Mesenteric fat pad (tissue), 1 donor: Measurements from ENCODE around the gene ACOX3. TPM values are rescaled to one million over a fixed set of nuclear protein-coding genes. Genes with fewer than 3 reads are reported as not detected.
"Not testable (repeated sequence)": the region's sequence is repeated elsewhere in the genome, so short reads cannot be mapped to it uniquely, and the experiment has no call there.

ENCODE experiments used
- DNase-seq: peaks from one replicate; pipeline ENCODE4 v3.0.0-alpha.2; 2020; ENCODE audit warnings: low spot score
- total RNA-seq: library from RNA; stranded (reverse); fragmentation: NEBNext Ultra II Directional; extraction: Animal tissue kit (Norgen Biotek cat#: 25700); gene quantifications from one replicate; pipeline ENCODE4 v1.2.1, GENCODE V29; 2021
- donor health status: DM: yes; HTN: yes; CAD: no.

Gene ACOX3
- total RNA-seq, 1 donor from 2014 or later: 29.1 TPM

- DNase-seq: no peak
These were observed 32.8 kb downstream of the ACOX3 start for GRCh38 chr4:8407756-8408155.

- DNase-seq: no peak
These were observed 33.2 kb downstream of the ACOX3 start for GRCh38 chr4:8407316-8407715.

- DNase-seq: not testable (repeated sequence)
These were observed 33.6 kb downstream of the ACOX3 start for GRCh38 chr4:8406887-8407286.

GRCh38 chr4:8405516-8405875 lies 35.0 kb downstream of the ACOX3 start:
- DNase-seq: no peak

- no peak for DNase-seq
These were observed 35.6 kb downstream of the ACOX3 start for GRCh38 chr4:8404791-8405515.

GRCh38 chr4:8403976-8404375 lies 36.5 kb downstream of the ACOX3 start:
- DNase-seq: no peak

- DNase-seq: peak; percentile 93
These were observed 37.3 kb downstream of the ACOX3 start for GRCh38 chr4:8403173-8403753.

GRCh38 chr4:8402640-8403039 lies 37.9 kb downstream of the ACOX3 start:
- DNase-seq: no peak

- DNase-seq: no peak
These were observed 38.3 kb downstream of the ACOX3 start for GRCh38 chr4:8402181-8402597.

GRCh38 chr4:8401665-8402064 lies 38.9 kb downstream of the ACOX3 start:
- no peak for DNase-seq

- DNase-seq: no peak
These were observed 39.7 kb downstream of the ACOX3 start for GRCh38 chr4:8400632-8401325.

- DNase-seq: no peak
These were observed 41.2 kb downstream of the ACOX3 start for GRCh38 chr4:8399298-8399697.

GRCh38 chr4:8398347-8398746 lies 42.2 kb downstream of the ACOX3 start:
- DNase-seq: no peak

GRCh38 chr4:8396762-8397406 lies 43.6 kb downstream of the ACOX3 start:
- no peak for DNase-seq

- DNase-seq: no peak
These were observed 44.8 kb downstream of the ACOX3 start for GRCh38 chr4:8395504-8396296.

GRCh38 chr4:8394806-8395205 lies 45.7 kb downstream of the ACOX3 start:
- DNase-seq: no peak

GRCh38 chr4:8394061-8394519 lies 46.4 kb downstream of the ACOX3 start:
- DNase-seq: no peak

- DNase-seq: no peak
These were observed 46.9 kb downstream of the ACOX3 start for GRCh38 chr4:8393593-8394038.

GRCh38 chr4:8392591-8393190 lies 47.8 kb downstream of the ACOX3 start:
- DNase-seq: no peak

GRCh38 chr4:8391972-8392371 lies 48.6 kb downstream of the ACOX3 start:
- no peak for DNase-seq

- DNase-seq: no peak
These were observed 49.5 kb downstream of the ACOX3 start for GRCh38 chr4:8391071-8391470.
